Adipocyte (in vitro differentiated cells): ENCODE results near the gene SELENOO.

Experiments used
- DNase-seq: peaks from one replicate; pipeline ENCODE4 v3.0.0-alpha.2; 2015; ENCODE audit warnings: low read depth
- H3K27me3 ChIP-seq: replicated peaks from 2 replicates; pipeline ENCODE4 v1.7.0; 2013; ENCODE audit warnings: mild to moderate bottlenecking, low read length, moderate library complexity; ENCODE audit not compliant: control insufficient read depth, insufficient read depth
- H3K36me3 ChIP-seq: 2 replicates; pipeline ENCODE4 v1.7.0; 2013; ENCODE audit warnings: low read length, mild to moderate bottlenecking, moderate library complexity; ENCODE audit not compliant: control insufficient read depth, insufficient read depth, severe bottlenecking
- H3K4me1 ChIP-seq: 2 replicates; pipeline ENCODE4 v1.7.0; 2013; ENCODE audit warnings: mild to moderate bottlenecking, low read length, moderate library complexity; ENCODE audit not compliant: control insufficient read depth, insufficient read depth
- H3K4me3 ChIP-seq: 2 replicates; pipeline ENCODE4 v1.7.0; 2013; ENCODE audit warnings: mild to moderate bottlenecking, low read length, moderate library complexity
- H3K9ac ChIP-seq: 2 replicates; pipeline ENCODE4 v1.7.0; 2013; ENCODE audit warnings: mild to moderate bottlenecking, low read length, moderate library complexity
- H3K9me3 ChIP-seq: 2 replicates; pipeline ENCODE4 v1.7.0; 2013; ENCODE audit warnings: mild to moderate bottlenecking, low read length, moderate library complexity; ENCODE audit not compliant: control insufficient read depth

SELENOO gene

GRCh38 chr22:50266994-50267393 lies 66.2 kb downstream of the SELENOO start:
- H3K4me1 ChIP-seq = peaks cover 31% of the 10 kb centered on the region
- no peak overlapping the region for H3K4me3 ChIP-seq
- peaks cover 7% of the 10 kb centered on the region for H3K27me3 ChIP-seq

More at GRCh38 chr22:50266994-50267393, 66.2 kb downstream of the SELENOO start:
- Histone ChIP-seq H3K36me3 (no peaks in the 10 kb centered on the region), H3K9me3 (no peaks in the 10 kb centered on the region), H3K9ac (no peak overlapping the region)
- DNase-seq = no peak
